ENCODE results near the gene FRS3.

FRS3 gene

DNA sequence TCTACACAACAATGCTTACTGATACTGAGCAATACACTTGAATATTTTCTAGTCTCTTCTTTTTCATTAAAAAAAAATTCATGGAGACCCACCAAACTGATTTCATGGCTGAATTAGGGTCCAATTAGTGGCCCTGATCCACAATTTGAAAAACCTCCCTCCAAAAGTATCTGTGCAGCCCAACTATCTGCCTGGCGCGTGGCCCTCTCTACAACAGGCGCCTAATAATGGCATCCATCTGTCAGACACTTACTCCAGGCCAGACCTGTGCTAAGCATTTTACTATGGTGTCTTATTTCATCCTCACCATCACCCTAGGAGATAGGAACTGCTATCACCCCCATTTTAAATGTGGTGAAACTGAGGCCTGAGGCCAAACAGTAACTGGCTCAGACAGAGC is 58.3 kb downstream of the FRS3 start:
- no peak for DNase-seq (ENCODE audit: low read depth)
- no peak overlapping the region for H3K4me3 ChIP-seq (ENCODE audit: low read depth, low read length)
- TF ChIP-seq POLR2A (IDR thresholded peaks at IDR 0.05; ENCODE audit: extremely low read depth, insufficient read length) (no peak), MYC (IDR thresholded peaks at IDR 0.05; ENCODE audit: low read depth, low read length) (no peak)
- TF ChIP-seq, protein P1, sequence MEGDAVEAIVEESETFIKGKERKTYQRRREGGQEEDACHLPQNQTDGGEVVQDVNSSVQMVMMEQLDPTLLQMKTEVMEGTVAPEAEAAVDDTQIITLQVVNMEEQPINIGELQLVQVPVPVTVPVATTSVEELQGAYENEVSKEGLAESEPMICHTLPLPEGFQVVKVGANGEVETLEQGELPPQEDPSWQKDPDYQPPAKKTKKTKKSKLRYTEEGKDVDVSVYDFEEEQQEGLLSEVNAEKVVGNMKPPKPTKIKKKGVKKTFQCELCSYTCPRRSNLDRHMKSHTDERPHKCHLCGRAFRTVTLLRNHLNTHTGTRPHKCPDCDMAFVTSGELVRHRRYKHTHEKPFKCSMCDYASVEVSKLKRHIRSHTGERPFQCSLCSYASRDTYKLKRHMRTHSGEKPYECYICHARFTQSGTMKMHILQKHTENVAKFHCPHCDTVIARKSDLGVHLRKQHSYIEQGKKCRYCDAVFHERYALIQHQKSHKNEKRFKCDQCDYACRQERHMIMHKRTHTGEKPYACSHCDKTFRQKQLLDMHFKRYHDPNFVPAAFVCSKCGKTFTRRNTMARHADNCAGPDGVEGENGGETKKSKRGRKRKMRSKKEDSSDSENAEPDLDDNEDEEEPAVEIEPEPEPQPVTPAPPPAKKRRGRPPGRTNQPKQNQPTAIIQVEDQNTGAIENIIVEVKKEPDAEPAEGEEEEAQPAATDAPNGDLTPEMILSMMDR (IDR thresholded peaks at IDR 0.05; ENCODE audit: low read depth, low read length): no peak
- TF ChIP-seq, protein P2, sequence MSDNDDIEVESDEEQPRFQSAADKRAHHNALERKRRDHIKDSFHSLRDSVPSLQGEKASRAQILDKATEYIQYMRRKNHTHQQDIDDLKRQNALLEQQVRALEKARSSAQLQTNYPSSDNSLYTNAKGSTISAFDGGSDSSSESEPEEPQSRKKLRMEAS (IDR thresholded peaks at IDR 0.05; ENCODE audit: low read depth, low read length): no peak

DNA sequence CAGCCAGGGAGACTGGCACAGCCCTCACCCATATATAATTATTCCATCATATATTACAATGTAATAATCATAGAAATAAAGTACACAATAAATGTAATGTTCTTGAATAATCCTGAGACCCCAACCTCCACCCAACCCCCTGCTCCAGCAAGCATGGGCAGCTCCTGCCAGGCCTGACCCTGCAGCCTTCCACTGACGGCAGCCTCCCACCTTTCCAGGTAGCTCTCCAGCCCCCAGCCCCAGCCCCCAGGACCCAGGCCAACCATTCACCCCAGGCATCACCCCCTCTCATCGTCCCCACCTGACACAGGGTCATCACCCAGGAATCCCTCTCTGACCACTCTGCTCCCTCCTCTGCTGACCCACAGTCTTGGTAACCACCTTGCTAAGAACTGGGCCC is 58.9 kb downstream of the FRS3 start:
- TF ChIP-seq, protein P1 (IDR thresholded peaks at IDR 0.05; ENCODE audit: low read depth, low read length): no peak
- TF ChIP-seq POLR2A (IDR thresholded peaks at IDR 0.05; ENCODE audit: extremely low read depth, insufficient read length) (no peak), MYC (IDR thresholded peaks at IDR 0.05; ENCODE audit: low read depth, low read length) (no peak)
- TF ChIP-seq, protein P2 (IDR thresholded peaks at IDR 0.05; ENCODE audit: low read depth, low read length): no peak
- no peak for DNase-seq (ENCODE audit: low read depth)
- no peak overlapping the region for H3K4me3 ChIP-seq (ENCODE audit: low read depth, low read length)

DNA sequence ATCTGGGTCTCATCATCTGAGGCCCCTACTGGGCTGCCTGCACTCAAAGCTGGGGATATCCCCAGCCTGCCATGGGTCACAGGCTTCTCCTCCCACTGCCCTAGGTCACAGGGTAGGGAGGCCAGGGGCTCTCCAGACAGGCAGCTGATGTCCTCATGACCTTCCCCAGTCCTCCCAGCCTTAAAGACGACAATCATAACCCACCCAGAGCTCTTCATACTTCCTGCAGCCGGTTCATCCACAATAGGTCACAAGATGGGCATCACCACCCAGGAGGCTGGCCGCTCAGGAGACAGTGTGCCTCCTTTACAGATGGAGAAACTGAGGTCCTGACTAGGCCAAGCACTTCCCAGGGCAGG is 59.5 kb downstream of the FRS3 start:
- no peak for TF ChIP-seq MYC (IDR thresholded peaks at IDR 0.05; ENCODE audit: low read depth, low read length)
- TF ChIP-seq, protein P2 (IDR thresholded peaks at IDR 0.05; ENCODE audit: low read depth, low read length): no peak
- no peak for TF ChIP-seq POLR2A (IDR thresholded peaks at IDR 0.05; ENCODE audit: extremely low read depth, insufficient read length)
- TF ChIP-seq, protein P1 (IDR thresholded peaks at IDR 0.05; ENCODE audit: low read depth, low read length): no peak
- DNase-seq (ENCODE audit: low read depth): no peak
- H3K4me3 ChIP-seq (ENCODE audit: low read depth, low read length): no peak overlapping the region
